ENCODE data around the gene EMD.

DNA sequence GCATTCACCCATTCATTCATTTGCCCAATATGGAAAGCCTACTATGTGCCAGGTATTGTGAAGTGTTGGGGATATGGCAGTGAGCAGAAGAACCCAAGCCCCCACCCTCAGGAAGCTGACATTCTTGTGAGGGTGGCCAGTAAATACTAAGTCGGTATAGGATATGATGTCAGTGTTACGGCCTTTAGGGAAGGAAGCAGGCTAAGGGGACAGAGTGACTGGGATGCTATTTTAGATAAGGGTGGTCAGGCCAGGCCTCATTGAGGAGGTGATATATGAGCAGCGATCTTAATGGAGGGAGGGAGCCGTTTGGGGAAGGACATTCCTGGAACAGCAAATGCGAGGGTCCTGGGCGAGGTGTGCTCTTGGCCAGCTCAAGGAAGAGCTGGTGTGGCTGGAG is 51.4 kb downstream of the EMD start:
- no peak for TF ChIP-seq ZNF235 (CRISPR knock-in tag; IDR thresholded peaks at IDR 0.05; ENCODE audit: borderline replicate concordance)
- no peak for TF ChIP-seq HIVEP1 (CRISPR knock-in tag; IDR thresholded peaks at IDR 0.05)
- TF ChIP-seq, protein P1, sequence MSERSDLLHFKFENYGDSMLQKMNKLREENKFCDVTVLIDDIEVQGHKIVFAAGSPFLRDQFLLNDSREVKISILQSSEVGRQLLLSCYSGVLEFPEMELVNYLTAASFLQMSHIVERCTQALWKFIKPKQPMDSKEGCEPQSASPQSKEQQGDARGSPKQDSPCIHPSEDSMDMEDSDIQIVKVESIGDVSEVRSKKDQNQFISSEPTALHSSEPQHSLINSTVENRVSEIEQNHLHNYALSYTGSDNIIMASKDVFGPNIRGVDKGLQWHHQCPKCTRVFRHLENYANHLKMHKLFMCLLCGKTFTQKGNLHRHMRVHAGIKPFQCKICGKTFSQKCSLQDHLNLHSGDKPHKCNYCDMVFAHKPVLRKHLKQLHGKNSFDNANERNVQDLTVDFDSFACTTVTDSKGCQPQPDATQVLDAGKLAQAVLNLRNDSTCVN (CRISPR knock-in tag; IDR thresholded peaks at IDR 0.05; ENCODE audit: borderline replicate concordance), result no peak
- no peak for TF ChIP-seq CTCF (CRISPR knock-in tag; IDR thresholded peaks at IDR 0.05)
- no peak for TF ChIP-seq ZKSCAN8 (CRISPR knock-in tag; IDR thresholded peaks at IDR 0.05; ENCODE audit: borderline replicate concordance)
- no peak for TF ChIP-seq PRDM15 (CRISPR knock-in tag; IDR thresholded peaks at IDR 0.05)
- TF ChIP-seq, protein P2, sequence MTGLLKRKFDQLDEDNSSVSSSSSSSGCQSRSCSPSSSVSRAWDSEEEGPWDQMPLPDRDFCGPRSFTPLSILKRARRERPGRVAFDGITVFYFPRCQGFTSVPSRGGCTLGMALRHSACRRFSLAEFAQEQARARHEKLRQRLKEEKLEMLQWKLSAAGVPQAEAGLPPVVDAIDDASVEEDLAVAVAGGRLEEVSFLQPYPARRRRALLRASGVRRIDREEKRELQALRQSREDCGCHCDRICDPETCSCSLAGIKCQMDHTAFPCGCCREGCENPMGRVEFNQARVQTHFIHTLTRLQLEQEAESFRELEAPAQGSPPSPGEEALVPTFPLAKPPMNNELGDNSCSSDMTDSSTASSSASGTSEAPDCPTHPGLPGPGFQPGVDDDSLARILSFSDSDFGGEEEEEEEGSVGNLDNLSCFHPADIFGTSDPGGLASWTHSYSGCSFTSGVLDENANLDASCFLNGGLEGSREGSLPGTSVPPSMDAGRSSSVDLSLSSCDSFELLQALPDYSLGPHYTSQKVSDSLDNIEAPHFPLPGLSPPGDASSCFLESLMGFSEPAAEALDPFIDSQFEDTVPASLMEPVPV (CRISPR knock-in tag; IDR thresholded peaks at IDR 0.05), result no peak
- TF ChIP-seq RELA (CRISPR knock-in tag; IDR thresholded peaks at IDR 0.05), result no peak
- no peak for TF ChIP-seq ZNF780A (CRISPR knock-in tag; IDR thresholded peaks at IDR 0.05)
